Sigmoid colon (tissue), 7 donors: ENCODE measurements around the gene FBLN1. TPM values are rescaled to one million over a fixed set of nuclear protein-coding genes. Genes with fewer than 3 reads are reported as not detected.

Source experiments
- DNase-seq: peaks from one replicate; pipeline ENCODE4 v3.0.0-alpha.2; 2019
- H3K27ac ChIP-seq, 4 donors: fragments of 200-600 bp; sonication (generic); one replicate each; pipeline ENCODE4 v1.5.1; 2016 to 2019; ENCODE audit warnings: mild to moderate bottlenecking in 1 of 4
- H3K27me3 ChIP-seq, 3 donors: fragments of 200-600 bp; sonication (generic); one replicate each; pipeline ENCODE4 v1.5.1; 2019; ENCODE audit warnings: mild to moderate bottlenecking in 1 of 3
- H3K36me3 ChIP-seq, 4 donors: fragments of 200-600 bp; sonication (generic); one replicate each; pipeline ENCODE4 v1.5.1; 2016 to 2019
- H3K4me1 ChIP-seq, 4 donors: fragments of 200-600 bp; sonication (generic); one replicate each; pipeline ENCODE4 v1.5.1; 2017 to 2019
- H3K4me3 ChIP-seq, 4 donors: fragments of 200-600 bp; sonication (generic); one replicate each; pipeline ENCODE4 v1.5.1; 2017 to 2019; ENCODE audit warnings: mild to moderate bottlenecking in 2 of 4, moderate library complexity in 1 of 4
- H3K9me3 ChIP-seq, 4 donors: fragments of 200-600 bp in 3 of 4; sonication (generic) in 3 of 4; one replicate each; pipeline versions ENCODE4 v1.5.1 to v1.6.1; 2013 to 2019
- CTCF ChIP-seq, 4 experiments: fragments of 450-650 bp in 3 of 4; fragments of 200-600 bp in 1 of 4; IDR thresholded peaks; one replicate each; pipeline ENCODE4 v1.5.1; 2016 to 2019; ENCODE audit warnings: antibody characterized with exemption in 4 of 4, mild to moderate bottlenecking in 3 of 4, moderate library complexity in 2 of 4
- EP300 ChIP-seq, 4 donors: sonication (generic); formaldehyde crosslinking; IDR thresholded peaks; one replicate each; pipeline ENCODE4 v1.6.1; 2017; ENCODE audit warnings: antibody characterized with exemption in 4 of 4
- POLR2A ChIP-seq, 2 donors: fragments of 450-650 bp; IDR thresholded peaks; one replicate each; pipeline ENCODE4 v1.6.1; 2016; ENCODE audit warnings: antibody characterized with exemption in 2 of 2, mild to moderate bottlenecking in 2 of 2, moderate library complexity in 2 of 2
- POLR2AphosphoS5 ChIP-seq, 4 donors: sonication (generic); formaldehyde crosslinking; IDR thresholded peaks; one replicate each; pipeline ENCODE4 v1.6.1; 2017; ENCODE audit warnings: antibody characterized with exemption in 4 of 4
- WGBS, 2 donors: extraction: QIAGEN DNeasy Blood & Tissue Kit; methylation state at CpG; one replicate each; pipeline ENCODE4 v1.1.7; 2013; 5-methylcytosine and 5-hydroxymethylcytosine counted together
- intact Hi-C: fragments of 100-400 bp; cut with DNase I; formaldehyde crosslinking; loops from one replicate; pipeline ENCODE4 v1.15.1; 2023
- polyA plus RNA-seq, 3 donors: library from polyadenylated mRNA; stranded (reverse); fragments of 200-250 nt; gene quantifications; one replicate each; pipeline ENCODE4 v1.2.3, GENCODE V29; 2013
- total RNA-seq, 4 donors: library from RNA; depleted of rRNA; stranded (reverse); fragments of >200 nt; gene quantifications; one replicate each; pipeline ENCODE4 v1.1.0, GENCODE V29; 2016
- donor health status: healthy with polysubstance abuse.
- donor health status: Bipolar disorder and iron deficiency.
- donor health status: healthy.

The FBLN1 gene
- total and polyA plus RNA-seq, 7 donors = 9.0 to 230 (median 123) TPM

GRCh38 chr22:45568213-45568612 is 65.5 kb downstream of the FBLN1 start:
- Histone ChIP-seq H3K27ac (no peak overlapping the region), H3K4me3 (no peak overlapping the region)
- no peak for TF ChIP-seq EP300 (IDR thresholded peaks at IDR 0.05)
- no peak for TF ChIP-seq POLR2AphosphoS5 (IDR thresholded peaks at IDR 0.05)
- TF ChIP-seq POLR2A (IDR thresholded peaks at IDR 0.05) = no peak
- TF ChIP-seq CTCF (IDR thresholded peaks at IDR 0.05) = no peak

GRCh38 chr22:45571089-45571488 is 68.4 kb downstream of the FBLN1 start:
- intact Hi-C loops = no loop called here
- Histone ChIP-seq H3K36me3 (no peaks in the 10 kb centered on the region), H3K4me3 (no peak overlapping the region), H3K4me1 (no peaks in the 10 kb centered on the region), H3K9me3 (peaks cover 0 to 5% (median 0%) of the 10 kb centered on the region in 4 donors), H3K27me3 (no peaks in the 10 kb centered on the region), H3K27ac (no peak overlapping the region)
- DNase-seq = no peak
- TF ChIP-seq POLR2AphosphoS5 (IDR thresholded peaks at IDR 0.05) (no peak), POLR2A (IDR thresholded peaks at IDR 0.05) (no peak), EP300 (IDR thresholded peaks at IDR 0.05) (no peak), CTCF (IDR thresholded peaks at IDR 0.05) (no peak)

More at GRCh38 chr22:45568213-45568612, 65.5 kb downstream of the FBLN1 start:
- no peaks in the 10 kb centered on the region for H3K4me1 ChIP-seq
- DNase-seq = no peak
- intact Hi-C loops = no loop called here
- H3K27me3 ChIP-seq = no peaks in the 10 kb centered on the region
- H3K9me3 ChIP-seq = peaks cover 0 to 5% (median 0%) of the 10 kb centered on the region in 4 donors
- H3K36me3 ChIP-seq = peaks cover 0 to 4% (median 0%) of the 10 kb centered on the region in 4 donors

- no peaks in the 10 kb centered on the region for H3K36me3 ChIP-seq
Measured at GRCh38 chr22:45572444-45572843, 69.8 kb downstream of the FBLN1 start.

GRCh38 chr22:45574069-45574703 is 71.5 kb downstream of the FBLN1 start:
- no peak for DNase-seq
- Histone ChIP-seq H3K4me3 (no peak overlapping the region), H3K36me3 (peaks cover 0 to 5% (median 0%) of the 10 kb centered on the region in 4 donors), H3K27me3 (peaks cover 0 to 19% (median 0%) of the 10 kb centered on the region in 3 donors), H3K4me1 (peaks cover 0 to 8% (median 6%) of the 10 kb centered on the region in 4 donors), H3K27ac (no peak overlapping the region), H3K9me3 (peaks cover 0 to 5% (median 0%) of the 10 kb centered on the region in 4 donors)
- WGBS, 2 donors = 62 to 77% methylated on average over 23 of the region's 23 CpGs
- TF ChIP-seq POLR2A (IDR thresholded peaks at IDR 0.05) (no peak), EP300 (IDR thresholded peaks at IDR 0.05) (no peak), CTCF (IDR thresholded peaks at IDR 0.05) (no peak), POLR2AphosphoS5 (IDR thresholded peaks at IDR 0.05) (no peak)
- intact Hi-C loops = no loop called here

More at GRCh38 chr22:45572444-45572843, 69.8 kb downstream of the FBLN1 start:
- Histone ChIP-seq H3K9me3 (peaks cover 0 to 5% (median 0%) of the 10 kb centered on the region in 4 donors), H3K27me3 (peaks cover 0 to 10% (median 0%) of the 10 kb centered on the region in 3 donors), H3K4me3 (no peak overlapping the region), H3K4me1 (no peaks in the 10 kb centered on the region), H3K27ac (no peak overlapping the region)
- TF ChIP-seq POLR2AphosphoS5 (IDR thresholded peaks at IDR 0.05) = no peak
- no peak for TF ChIP-seq CTCF (IDR thresholded peaks at IDR 0.05)
- no peak for TF ChIP-seq EP300 (IDR thresholded peaks at IDR 0.05)
- no peak for TF ChIP-seq POLR2A (IDR thresholded peaks at IDR 0.05)
- no peak for DNase-seq
- intact Hi-C loops = no loop called here
- 94 to 95% methylated on average over 3 of the region's 3 CpGs for WGBS, 2 donors
